ENCODE measurements around the gene CUL2.

GRCh38 chr10:34996843-34997242 is 93.3 kb downstream of the CUL2 start:
- TF ChIP-seq POLR2A (IDR thresholded peaks at IDR 0.05) (no peak), POLR2AphosphoS5 (IDR thresholded peaks at IDR 0.05) (no peak), EP300 (IDR thresholded peaks at IDR 0.05) (no peak)
- TF ChIP-seq, protein P1, sequence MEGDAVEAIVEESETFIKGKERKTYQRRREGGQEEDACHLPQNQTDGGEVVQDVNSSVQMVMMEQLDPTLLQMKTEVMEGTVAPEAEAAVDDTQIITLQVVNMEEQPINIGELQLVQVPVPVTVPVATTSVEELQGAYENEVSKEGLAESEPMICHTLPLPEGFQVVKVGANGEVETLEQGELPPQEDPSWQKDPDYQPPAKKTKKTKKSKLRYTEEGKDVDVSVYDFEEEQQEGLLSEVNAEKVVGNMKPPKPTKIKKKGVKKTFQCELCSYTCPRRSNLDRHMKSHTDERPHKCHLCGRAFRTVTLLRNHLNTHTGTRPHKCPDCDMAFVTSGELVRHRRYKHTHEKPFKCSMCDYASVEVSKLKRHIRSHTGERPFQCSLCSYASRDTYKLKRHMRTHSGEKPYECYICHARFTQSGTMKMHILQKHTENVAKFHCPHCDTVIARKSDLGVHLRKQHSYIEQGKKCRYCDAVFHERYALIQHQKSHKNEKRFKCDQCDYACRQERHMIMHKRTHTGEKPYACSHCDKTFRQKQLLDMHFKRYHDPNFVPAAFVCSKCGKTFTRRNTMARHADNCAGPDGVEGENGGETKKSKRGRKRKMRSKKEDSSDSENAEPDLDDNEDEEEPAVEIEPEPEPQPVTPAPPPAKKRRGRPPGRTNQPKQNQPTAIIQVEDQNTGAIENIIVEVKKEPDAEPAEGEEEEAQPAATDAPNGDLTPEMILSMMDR (IDR thresholded peaks at IDR 0.05) = no peak
